GM10248 (cell line): Measurements from ENCODE around the gene TENT5D.
"Not testable (repeated sequence)": the region's sequence is repeated elsewhere in the genome, so short reads cannot be mapped to it uniquely, and the experiment has no call there.

Experiments used
- CTCF ChIA-PET: fragments of 300-600 bp; sonication (Branson Sonifier 250); formaldehyde crosslinking; extraction: SDS; loops from one replicate; lab custom pipeline; 2021; ENCODE audit warnings: antibody characterized with exemption; lab: Yijun Ruan, JAX
- POLR2A ChIA-PET: fragments of 350-650 bp; sonication (Branson Sonifier 250); formaldehyde crosslinking; extraction: SDS; loops from one replicate; lab custom pipeline; 2020; ENCODE audit warnings: antibody characterized with exemption; lab: Yijun Ruan, JAX
- DNase-seq: peaks from one replicate; pipeline ENCODE4 v3.0.0; 2012; ENCODE audit errors: extremely low spot score
- CTCF ChIP-seq: IDR thresholded peaks from 2 replicates; pipeline ENCODE4 v1.5.1; 2012; ENCODE audit warnings: mild to moderate bottlenecking, low read depth; ENCODE audit errors: extremely low read depth, missing control alignments, control extremely low read depth

The TENT5D gene

GRCh38 chrX:80431505-80431832, 11.2 kb downstream of the TENT5D start:
- CTCF ChIA-PET = interaction anchor here (1.9 kb wide), 1 partner anchor 147 kb away, joined by 6 read pairs; no protein-coding TSS in a partner anchor
- DNase-seq = no peak
- TF ChIP-seq CTCF = no peak
- POLR2A ChIA-PET = no interaction called here

- no peak for DNase-seq
- no peak for TF ChIP-seq CTCF
- ChIA-PET CTCF (interaction anchor here (1.9 kb wide), 1 partner anchor 146 kb away, joined by 6 read pairs; no protein-coding TSS in a partner anchor), POLR2A (no interaction called here)
Observed at GRCh38 chrX:80432441-80432840, 12.2 kb downstream of the TENT5D start.

GRCh38 chrX:80432863-80433262, 12.6 kb downstream of the TENT5D start:
- no peak for TF ChIP-seq CTCF
- DNase-seq = no peak
- CTCF ChIA-PET = interaction anchor here (1.9 kb wide), 1 partner anchor 146 kb away, joined by 6 read pairs; no protein-coding TSS in a partner anchor
- POLR2A ChIA-PET = no interaction called here

- POLR2A ChIA-PET, DNase-seq, CTCF ChIA-PET: not testable (repeated sequence)
Observed at GRCh38 chrX:80468166-80468565, 47.9 kb downstream of the TENT5D start.

- no peak for TF ChIP-seq CTCF
- no peak for DNase-seq
- POLR2A ChIA-PET = no interaction called here
- CTCF ChIA-PET = no interaction called here
Observed at GRCh38 chrX:80471582-80471981, 51.3 kb downstream of the TENT5D start.

GRCh38 chrX:80485543-80485942, 65.3 kb downstream of the TENT5D start:
- DNase-seq = no peak
- POLR2A ChIA-PET = no interaction called here
- CTCF ChIA-PET = no interaction called here
- TF ChIP-seq CTCF = no peak

- no peak for DNase-seq
- TF ChIP-seq CTCF = no peak
- CTCF ChIA-PET = no interaction called here
- POLR2A ChIA-PET = no interaction called here
Observed at GRCh38 chrX:80486299-80486698, 66.1 kb downstream of the TENT5D start.
